MCF 10A (cell line): ENCODE results near the gene TBC1D22B. TPM values are rescaled to one million over a fixed set of nuclear protein-coding genes. Genes with fewer than 3 reads are reported as not detected.
A peak's percentile ranks its signal among the peaks of the same experiment; 100 is the strongest.

Source experiments
- BruUV-seq: library from RNA; stranded (reverse); fragments of 400-500 nt; replicated peaks from 2 replicates; lab custom pipeline; 2021; lab: Mats Ljungman, UMichigan
- CTCF ChIA-PET: fragments of 300-600 bp; sonication (Branson Sonifier 250); formaldehyde crosslinking; extraction: SDS; loops from one replicate; lab custom pipeline; 2021; ENCODE audit warnings: antibody characterized with exemption, inconsistent platforms; lab: Yijun Ruan, JAX
- POLR2A ChIA-PET: fragments of 300-600, 350-650 bp; sonication (Branson Sonifier 250); formaldehyde crosslinking; extraction: SDS; loops from one replicate; lab custom pipeline; 2020; ENCODE audit warnings: antibody characterized with exemption, inconsistent platforms; lab: Yijun Ruan, JAX
- DNase-seq: peaks from one replicate; pipeline ENCODE4 v3.0.0-alpha.2; 2018; ENCODE audit not compliant: unreplicated experiment
- H3K27ac Mint-ChIP-seq: one replicate; pipeline ENCODE4 v1.8.0; 2022; ENCODE audit warnings: mild to moderate bottlenecking, low read depth, mixed read lengths; ENCODE audit not compliant: unreplicated experiment
- H3K27me3 Mint-ChIP-seq: one replicate; pipeline ENCODE4 v1.8.0; 2022; ENCODE audit warnings: mixed read lengths; ENCODE audit not compliant: insufficient read depth, unreplicated experiment
- H3K36me3 Mint-ChIP-seq: one replicate; pipeline ENCODE4 v1.8.0; 2022; ENCODE audit warnings: mild to moderate bottlenecking, moderate library complexity, mixed read lengths; ENCODE audit not compliant: insufficient read depth, unreplicated experiment
- H3K4me1 Mint-ChIP-seq: one replicate; pipeline ENCODE4 v1.8.0; 2022; ENCODE audit warnings: mixed read lengths; ENCODE audit not compliant: insufficient read depth, unreplicated experiment
- H3K4me3 Mint-ChIP-seq: one replicate; pipeline ENCODE4 v1.8.0; 2022; ENCODE audit warnings: mild to moderate bottlenecking, moderate library complexity, mixed read lengths; ENCODE audit not compliant: unreplicated experiment
- H3K9me3 Mint-ChIP-seq: one replicate; pipeline ENCODE4 v1.8.0; 2022; ENCODE audit warnings: mixed read lengths; ENCODE audit not compliant: unreplicated experiment
- CTCF ChIP-seq: fragments of 200-600 bp; IDR thresholded peaks from one replicate; pipeline ENCODE4 v1.8.0; 2022; ENCODE audit warnings: antibody characterized with exemption, mild to moderate bottlenecking; ENCODE audit not compliant: unreplicated experiment
- intact Hi-C: fragments of 100-400 bp; cut with micrococcal nuclease; formaldehyde crosslinking; loops from 2 replicates; pipeline ENCODE4 v1.14.1; 2022
- total RNA-seq: library from RNA; stranded (reverse); gene quantifications from 2 replicates; pipeline ENCODE4 v1.2.3, GENCODE V29; 2022

Gene TBC1D22B
- total RNA-seq, 1 experiment from 2014 or later, result 12.9 TPM

GRCh38 chr6:37347177-37347576 lies 89.6 kb downstream of the TBC1D22B start:
- no peaks in the 10 kb centered on the region for H3K9me3 Mint-ChIP-seq
- H3K4me3 Mint-ChIP-seq, result no peak overlapping the region
- no peaks in the 10 kb centered on the region for H3K36me3 Mint-ChIP-seq
- no peak overlapping the region for H3K27ac Mint-ChIP-seq
- TF ChIP-seq CTCF, result no peak
- intact Hi-C loops, result no loop called here
- DNase-seq, result no peak
- H3K4me1 Mint-ChIP-seq, result no peaks in the 10 kb centered on the region
- POLR2A ChIA-PET, result no interaction called here
- BruUV-seq, result no TSS peak
- CTCF ChIA-PET, result no interaction called here
- peaks cover 16% of the 10 kb centered on the region for H3K27me3 Mint-ChIP-seq

DNA sequence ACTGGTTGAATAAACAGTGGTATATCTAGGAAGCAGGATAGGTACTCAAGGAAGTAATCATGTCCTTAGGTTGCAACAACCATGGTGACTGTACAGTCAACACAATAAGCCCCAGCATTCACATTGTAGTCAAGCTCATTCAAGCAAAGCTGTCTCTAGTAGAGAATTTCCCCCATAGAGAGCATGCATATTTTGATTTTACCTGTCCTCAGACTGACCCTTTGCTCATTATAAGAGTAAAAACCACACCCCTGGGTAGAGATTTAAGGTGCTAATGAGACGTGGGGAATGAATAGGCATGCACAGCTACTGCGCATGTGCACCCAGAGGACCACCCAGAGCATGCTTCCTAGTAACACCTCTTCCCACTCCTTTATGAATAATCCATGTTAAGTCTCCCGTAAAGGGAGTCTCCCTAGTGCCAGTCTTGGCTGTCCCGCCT lies 90.1 kb downstream of the TBC1D22B start:
- no peak overlapping the region for H3K4me3 Mint-ChIP-seq
- no peaks in the 10 kb centered on the region for H3K9me3 Mint-ChIP-seq
- ChIA-PET POLR2A (no interaction called here), CTCF (no interaction called here)
- H3K4me1 Mint-ChIP-seq, result no peaks in the 10 kb centered on the region
- H3K27ac Mint-ChIP-seq, result no peak overlapping the region
- H3K27me3 Mint-ChIP-seq, result peaks cover 16% of the 10 kb centered on the region
- intact Hi-C loops, result no loop called here
- BruUV-seq, result no TSS peak
- no peak for TF ChIP-seq CTCF
- DNase-seq, result no peak
- no peaks in the 10 kb centered on the region for H3K36me3 Mint-ChIP-seq

DNA sequence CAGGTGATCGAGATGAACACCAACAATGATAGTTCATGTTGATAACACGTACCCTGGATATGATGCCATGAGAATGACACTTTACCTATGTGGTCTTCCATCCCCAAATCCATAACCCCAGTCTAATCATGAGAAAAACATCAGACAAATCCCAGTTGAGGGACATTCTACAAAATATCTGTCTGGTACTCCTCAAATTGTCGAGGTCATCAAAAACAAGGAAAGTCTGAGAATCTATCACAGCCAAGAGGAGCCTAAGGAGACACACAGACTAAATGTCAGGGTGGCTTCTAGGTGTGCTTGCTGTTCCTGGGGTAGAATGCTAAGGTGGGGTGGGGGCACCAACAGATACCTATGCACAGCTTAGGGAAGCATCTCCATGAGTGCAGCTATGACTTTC lies 93.5 kb downstream of the TBC1D22B start:
- Mint-ChIP-seq H3K27ac (no peak overlapping the region), H3K9me3 (no peaks in the 10 kb centered on the region), H3K27me3 (no peaks in the 10 kb centered on the region), H3K4me1 (peaks cover 20% of the 10 kb centered on the region), H3K36me3 (no peaks in the 10 kb centered on the region), H3K4me3 (no peak overlapping the region)
- ChIA-PET CTCF (interaction anchor here (1.6 kb wide), 1 partner anchor 25 kb away, joined by 5 read pairs; no protein-coding TSS in a partner anchor), POLR2A (no interaction called here)
- no peak for TF ChIP-seq CTCF
- DNase-seq, result no peak
- intact Hi-C loops, result no loop called here
- no TSS peak for BruUV-seq

- H3K36me3 Mint-ChIP-seq, result no peaks in the 10 kb centered on the region
- H3K9me3 Mint-ChIP-seq, result no peaks in the 10 kb centered on the region
- no TSS peak for BruUV-seq
- CTCF ChIA-PET, result interaction anchor here (0.6 to 1.2 kb wide), 2 partner anchors 81 to 333 kb away, joined by 3 to 4 read pairs; partner anchors contain the start of gene CMTR1
- TF ChIP-seq CTCF, result no peak
- H3K27me3 Mint-ChIP-seq, result no peaks in the 10 kb centered on the region
- DNase-seq, result no peak
- H3K4me3 Mint-ChIP-seq, result peak overlapping the region; percentile 35
- intact Hi-C loops, result no loop called here
- peaks cover 23% of the 10 kb centered on the region for H3K4me1 Mint-ChIP-seq
- POLR2A ChIA-PET, result no interaction called here
- H3K27ac Mint-ChIP-seq, result no peak overlapping the region
These were observed 94.8 kb downstream of the TBC1D22B start for GRCh38 chr6:37352384-37352783.
